Astrocyte (in vitro differentiated cells and primary cell): ENCODE measurements around the gene MLLT1.

Source experiments
- CTCF ChIP-seq: IDR thresholded peaks from 2 replicates; pipeline ENCODE4 v1.5.1; 2011; ENCODE audit warnings: low read depth, mild to moderate bottlenecking, inconsistent platforms, low read length, moderate library complexity; ENCODE audit not compliant: insufficient read depth
- EZH2 ChIP-seq: IDR thresholded peaks from 2 replicates; pipeline ENCODE4 v1.6.1; 2012; ENCODE audit warnings: mild to moderate bottlenecking, low read length, inconsistent platforms; ENCODE audit not compliant: insufficient read depth

- no peak for TF ChIP-seq CTCF
- TF ChIP-seq EZH2 = no peak
Observed at GRCh38 chr19:6270076-6270745, 9.6 kb downstream of the MLLT1 start.
